Activated CD4-positive, alpha-beta memory T cell treated with anti-CD3 and anti-CD28 coated beads for 36 hours (primary cell): ENCODE data around the gene SLC4A8. TPM values are rescaled to one million over a fixed set of nuclear protein-coding genes. Genes with fewer than 3 reads are reported as not detected.

ENCODE experiments used
- CTCF ChIA-PET: fragments of 350-600 bp; sonication (Branson Sonifier 250); formaldehyde crosslinking; loops from one replicate; lab custom pipeline; 2021; ENCODE audit warnings: antibody characterized with exemption, inconsistent platforms; lab: Charles Lee
- POLR2A ChIA-PET: fragments of 350-600 bp; sonication (Branson Sonifier 250); formaldehyde crosslinking; loops from one replicate; lab custom pipeline; 2021; ENCODE audit warnings: antibody characterized with exemption; lab: Charles Lee
- DNase-seq: peaks from one replicate; pipeline ENCODE4 v3.0.0-alpha.2; 2020
- H3K27ac Mint-ChIP-seq: one replicate; pipeline ENCODE4 v1.8.0; 2021; ENCODE audit warnings: mixed read lengths
- H3K27me3 Mint-ChIP-seq: one replicate; pipeline ENCODE4 v1.8.0; 2021; ENCODE audit warnings: mixed read lengths
- H3K36me3 Mint-ChIP-seq: one replicate; pipeline ENCODE4 v1.8.0; 2021; ENCODE audit warnings: mixed read lengths
- H3K4me1 Mint-ChIP-seq: one replicate; pipeline ENCODE4 v1.8.0; 2021; ENCODE audit warnings: low read depth, mixed read lengths
- H3K4me3 Mint-ChIP-seq: one replicate; pipeline ENCODE4 v1.8.0; 2021; ENCODE audit warnings: mild to moderate bottlenecking, mixed read lengths
- H3K9me3 Mint-ChIP-seq: one replicate; pipeline ENCODE4 v1.8.0; 2021; ENCODE audit warnings: mixed read lengths
- intact Hi-C: fragments of 100-400 bp; cut with micrococcal nuclease; formaldehyde crosslinking; loops from one replicate; pipeline ENCODE4 v1.15.1; 2023
- total RNA-seq, 2 experiments: library from RNA; stranded (reverse); gene quantifications; one replicate each; pipeline ENCODE4 v1.2.3, GENCODE V29; 2021

Gene SLC4A8
- total RNA-seq, 2 experiments from 2014 or later: 1.8 to 3.7 TPM

DNA sequence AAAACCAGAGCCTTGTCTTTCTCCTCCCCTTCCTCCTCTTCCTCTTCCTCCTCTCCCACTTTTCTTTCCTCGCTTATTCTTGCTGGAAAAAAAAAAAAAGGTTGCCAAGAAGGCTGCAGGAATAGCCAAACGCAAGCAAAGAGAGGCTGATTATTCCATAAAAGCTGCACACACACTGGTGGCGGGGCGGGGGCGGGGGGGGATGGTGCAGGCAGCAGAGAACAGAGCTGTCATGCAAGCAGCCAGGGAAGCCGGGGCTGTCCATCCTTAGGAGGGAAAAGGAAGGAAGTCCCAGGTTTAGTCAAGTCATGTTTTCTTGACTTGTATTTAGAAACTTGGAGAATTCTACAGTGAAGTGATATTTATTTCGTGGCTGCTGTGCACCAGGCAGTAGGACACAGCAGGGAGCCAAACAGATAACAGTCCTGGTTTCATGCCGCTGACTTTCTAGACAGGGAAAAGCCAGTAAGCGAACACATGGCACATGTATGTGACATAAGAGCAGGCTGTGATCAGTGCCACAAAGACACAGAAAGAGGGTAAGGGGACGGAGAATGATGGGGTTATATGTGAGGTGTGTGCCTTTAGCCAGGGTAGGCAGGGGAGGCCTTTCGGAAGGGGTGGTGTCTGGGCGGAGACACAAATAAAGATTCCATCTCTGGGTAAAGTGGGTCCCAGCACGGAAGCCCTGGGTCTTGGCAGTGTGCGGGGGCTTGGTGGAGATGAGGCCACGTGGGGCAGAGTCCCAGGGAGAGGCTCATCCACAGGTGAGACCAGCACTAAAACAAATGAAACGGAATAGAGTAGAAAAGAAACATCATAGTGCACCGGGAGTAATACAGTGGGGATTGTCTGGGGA, 109.8 kb downstream of the SLC4A8 start:
- POLR2A ChIA-PET: no interaction called here
- CTCF ChIA-PET: interaction anchor here (0.6 to 9.5 kb wide), 4 partner anchors 7 to 289 kb away, joined by 3 to 204 read pairs (median 3); partner anchors contain the start of gene SLC4A8
- peaks cover 3% of the 10 kb centered on the region for H3K27me3 Mint-ChIP-seq

GRCh38 chr12:51536159-51536558, 111.5 kb downstream of the SLC4A8 start:
- CTCF ChIA-PET: interaction anchor here (0.9 to 1.6 kb wide), 3 partner anchors 8 to 116 kb away, joined by 3 to 4 read pairs (median 4); no protein-coding TSS in a partner anchor
- Mint-ChIP-seq H3K36me3 (no peaks in the 10 kb centered on the region), H3K27me3 (peaks cover 3% of the 10 kb centered on the region), H3K4me3 (no peak overlapping the region), H3K4me1 (peaks cover 7% of the 10 kb centered on the region), H3K9me3 (no peaks in the 10 kb centered on the region), H3K27ac (no peak overlapping the region)
- intact Hi-C loops: loop anchor here (10.0 kb wide), 1 partner anchor 271 kb away; no protein-coding TSS in a partner anchor
- no peak for DNase-seq
- POLR2A ChIA-PET: no interaction called here

More for the DNA sequence above, 109.8 kb downstream of the SLC4A8 start:
- H3K36me3 Mint-ChIP-seq: no peaks in the 10 kb centered on the region
- no peaks in the 10 kb centered on the region for H3K9me3 Mint-ChIP-seq
- DNase-seq: no peak
- peaks cover 7% of the 10 kb centered on the region for H3K4me1 Mint-ChIP-seq
- H3K27ac Mint-ChIP-seq: no peak overlapping the region
- no peak overlapping the region for H3K4me3 Mint-ChIP-seq
- intact Hi-C loops: loop anchor here (5.0 to 10.0 kb wide), 2 partner anchors 270 to 288 kb away; no protein-coding TSS in a partner anchor

GRCh38 chr12:51538149-51538548, 113.5 kb downstream of the SLC4A8 start:
- ChIA-PET CTCF (interaction anchor here (0.9 to 1.3 kb wide), 2 partner anchors 116 to 117 kb away, joined by 3 read pairs; no protein-coding TSS in a partner anchor), POLR2A (no interaction called here)
- DNase-seq: no peak
- Mint-ChIP-seq H3K27me3 (peaks cover 2% of the 10 kb centered on the region), H3K9me3 (no peaks in the 10 kb centered on the region), H3K4me1 (no peaks in the 10 kb centered on the region), H3K4me3 (no peak overlapping the region), H3K27ac (no peak overlapping the region), H3K36me3 (no peaks in the 10 kb centered on the region)
- intact Hi-C loops: loop anchor here (10.0 kb wide), 1 partner anchor 273 kb away; no protein-coding TSS in a partner anchor

GRCh38 chr12:51538599-51538998, 114.0 kb downstream of the SLC4A8 start:
- H3K36me3 Mint-ChIP-seq: no peaks in the 10 kb centered on the region
- no peaks in the 10 kb centered on the region for H3K4me1 Mint-ChIP-seq
- no peak for DNase-seq
- CTCF ChIA-PET: interaction anchor here (0.9 kb wide), 1 partner anchor 118 kb away, joined by 3 read pairs; no protein-coding TSS in a partner anchor
- peaks cover 2% of the 10 kb centered on the region for H3K27me3 Mint-ChIP-seq
- POLR2A ChIA-PET: no interaction called here
- H3K9me3 Mint-ChIP-seq: no peaks in the 10 kb centered on the region
- no peak overlapping the region for H3K27ac Mint-ChIP-seq
- intact Hi-C loops: loop anchor here (10.0 kb wide), 1 partner anchor 274 kb away; no protein-coding TSS in a partner anchor
- no peak overlapping the region for H3K4me3 Mint-ChIP-seq

GRCh38 chr12:51540996-51541395, 116.4 kb downstream of the SLC4A8 start:
- H3K4me3 Mint-ChIP-seq: no peak overlapping the region
- DNase-seq: no peak
- ChIA-PET CTCF (interaction anchor here (1.0 to 1.7 kb wide), 3 partner anchors 9 to 335 kb away, joined by 3 to 5 read pairs (median 4); no protein-coding TSS in a partner anchor), POLR2A (no interaction called here)
- no peak overlapping the region for H3K27ac Mint-ChIP-seq
- H3K9me3 Mint-ChIP-seq: peaks cover 4% of the 10 kb centered on the region
- H3K4me1 Mint-ChIP-seq: no peaks in the 10 kb centered on the region
- intact Hi-C loops: no loop called here
- no peaks in the 10 kb centered on the region for H3K36me3 Mint-ChIP-seq
- H3K27me3 Mint-ChIP-seq: peaks cover 7% of the 10 kb centered on the region

GRCh38 chr12:51546097-51546496, 121.5 kb downstream of the SLC4A8 start:
- ChIA-PET POLR2A (no interaction called here), CTCF (no interaction called here)
- no peak for DNase-seq
- H3K9me3 Mint-ChIP-seq: peaks cover 4% of the 10 kb centered on the region
- H3K4me1 Mint-ChIP-seq: no peaks in the 10 kb centered on the region
- H3K27ac Mint-ChIP-seq: no peak overlapping the region
- H3K4me3 Mint-ChIP-seq: no peak overlapping the region
- H3K27me3 Mint-ChIP-seq: peaks cover 12% of the 10 kb centered on the region
- H3K36me3 Mint-ChIP-seq: no peaks in the 10 kb centered on the region
- intact Hi-C loops: no loop called here

- Mint-ChIP-seq H3K27me3 (peaks cover 15% of the 10 kb centered on the region), H3K4me1 (no peaks in the 10 kb centered on the region), H3K4me3 (no peak overlapping the region), H3K27ac (no peak overlapping the region), H3K36me3 (no peaks in the 10 kb centered on the region), H3K9me3 (peaks cover 4% of the 10 kb centered on the region)
- ChIA-PET CTCF (no interaction called here), POLR2A (no interaction called here)
- intact Hi-C loops: no loop called here
- no peak for DNase-seq
Measured at GRCh38 chr12:51547606-51548005, 123.0 kb downstream of the SLC4A8 start.

- H3K27me3 Mint-ChIP-seq: peaks cover 19% of the 10 kb centered on the region
- H3K36me3 Mint-ChIP-seq: no peaks in the 10 kb centered on the region
- DNase-seq: no peak
- POLR2A ChIA-PET: no interaction called here
- intact Hi-C loops: no loop called here
- H3K9me3 Mint-ChIP-seq: peaks cover 4% of the 10 kb centered on the region
- no peaks in the 10 kb centered on the region for H3K4me1 Mint-ChIP-seq
- H3K4me3 Mint-ChIP-seq: no peak overlapping the region
- CTCF ChIA-PET: no interaction called here
- H3K27ac Mint-ChIP-seq: no peak overlapping the region
Measured at GRCh38 chr12:51548241-51548640, 123.6 kb downstream of the SLC4A8 start.

- DNase-seq: no peak
- H3K36me3 Mint-ChIP-seq: no peaks in the 10 kb centered on the region
- ChIA-PET CTCF (interaction anchor here (1.2 kb wide), 1 partner anchor 18 kb away, joined by 3 read pairs; no protein-coding TSS in a partner anchor), POLR2A (no interaction called here)
- H3K4me1 Mint-ChIP-seq: no peaks in the 10 kb centered on the region
- intact Hi-C loops: no loop called here
- H3K9me3 Mint-ChIP-seq: no peaks in the 10 kb centered on the region
- no peak overlapping the region for H3K27ac Mint-ChIP-seq
- no peak overlapping the region for H3K4me3 Mint-ChIP-seq
- peaks cover 23% of the 10 kb centered on the region for H3K27me3 Mint-ChIP-seq
Measured at GRCh38 chr12:51549637-51550036, 125.0 kb downstream of the SLC4A8 start.

Other genes with a start within 250 kb of the SLC4A8 start
- 10 to 100 TPM; 12.1 to 12.4 TPM for gene POU6F1, start 206.8 kb upstream of the SLC4A8 start, total RNA-seq
- gene DAZAP2, start 186.0 kb upstream of the SLC4A8 start, total RNA-seq: 100 to 1,000 TPM; 106 to 119 TPM
- gene SMAGP, start 154.4 kb upstream of the SLC4A8 start, total RNA-seq: under 1 TPM; 0.55 to 0.73 TPM
- gene BIN2, start 100.7 kb upstream of the SLC4A8 start, total RNA-seq: 10 to 100 TPM; 59.1 to 64.6 TPM
- gene CELA1, start 78.2 kb upstream of the SLC4A8 start, total RNA-seq: under 1 TPM in 1 of 2 experiments, not detected in 1; 0.24 TPM
- gene GALNT6, start 33.4 kb upstream of the SLC4A8 start, total RNA-seq: 10 to 100 TPM; 13.1 to 15.8 TPM
- gene SCN8A, start 166.4 kb downstream of the SLC4A8 start, total RNA-seq: under 1 TPM; 0.51 to 0.64 TPM